Activated T-cell treated with anti-CD3 and anti-CD28 coated beads, Interleukin-2, amount 50 U/mL, for 1 hour (primary cell): ENCODE results near the gene AKAP13.
A peak's percentile ranks its signal among the peaks of the same experiment; 100 is the strongest.

Experiments used
- DNase-seq: peaks from one replicate; pipeline ENCODE4 v3.0.0-alpha.2; 2020

The AKAP13 gene

DNA sequence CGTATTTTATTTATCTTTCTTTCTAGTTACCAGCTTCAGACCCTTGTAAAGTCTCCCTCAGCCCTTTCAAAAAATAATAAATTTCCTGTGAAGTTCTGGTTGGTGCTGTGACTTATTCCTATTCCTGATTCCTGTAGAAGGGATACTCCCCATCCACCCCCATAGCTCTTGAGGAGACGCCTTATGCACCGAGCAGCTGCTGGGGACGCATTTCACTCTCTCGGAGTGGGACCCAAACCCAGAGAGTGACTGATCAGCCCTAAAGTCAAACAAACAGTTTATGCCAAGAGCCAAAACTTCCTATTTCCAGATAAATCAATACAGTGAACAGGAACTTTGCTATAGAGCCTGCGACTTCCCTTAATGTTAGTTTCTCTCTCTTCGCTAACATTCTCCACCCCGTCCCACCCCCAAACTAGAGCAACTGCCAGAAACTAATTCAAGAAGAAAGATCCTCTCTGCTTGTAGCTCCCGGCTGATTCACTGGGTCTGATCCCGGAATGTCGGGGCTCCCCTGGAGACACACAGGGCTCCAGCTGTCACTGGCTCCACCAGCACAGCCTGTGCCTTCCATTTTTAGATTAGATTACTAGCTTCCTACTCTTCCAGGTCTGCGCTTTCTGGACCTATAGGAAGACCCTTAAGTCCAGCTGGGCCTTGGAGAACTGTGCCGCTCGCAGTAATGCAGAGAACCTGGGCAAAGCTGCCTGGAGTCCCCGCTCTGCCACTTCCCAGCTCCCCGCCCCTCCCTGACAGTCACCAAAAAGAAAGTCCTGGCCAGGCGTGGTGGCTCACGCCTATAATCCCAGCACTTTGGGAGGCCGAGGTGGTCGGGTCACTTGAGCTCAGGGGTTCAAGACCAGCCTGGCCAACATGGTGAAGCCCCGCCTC is 369.1 kb downstream of the AKAP13 start:
- peak; percentile 20 for DNase-seq

DNA sequence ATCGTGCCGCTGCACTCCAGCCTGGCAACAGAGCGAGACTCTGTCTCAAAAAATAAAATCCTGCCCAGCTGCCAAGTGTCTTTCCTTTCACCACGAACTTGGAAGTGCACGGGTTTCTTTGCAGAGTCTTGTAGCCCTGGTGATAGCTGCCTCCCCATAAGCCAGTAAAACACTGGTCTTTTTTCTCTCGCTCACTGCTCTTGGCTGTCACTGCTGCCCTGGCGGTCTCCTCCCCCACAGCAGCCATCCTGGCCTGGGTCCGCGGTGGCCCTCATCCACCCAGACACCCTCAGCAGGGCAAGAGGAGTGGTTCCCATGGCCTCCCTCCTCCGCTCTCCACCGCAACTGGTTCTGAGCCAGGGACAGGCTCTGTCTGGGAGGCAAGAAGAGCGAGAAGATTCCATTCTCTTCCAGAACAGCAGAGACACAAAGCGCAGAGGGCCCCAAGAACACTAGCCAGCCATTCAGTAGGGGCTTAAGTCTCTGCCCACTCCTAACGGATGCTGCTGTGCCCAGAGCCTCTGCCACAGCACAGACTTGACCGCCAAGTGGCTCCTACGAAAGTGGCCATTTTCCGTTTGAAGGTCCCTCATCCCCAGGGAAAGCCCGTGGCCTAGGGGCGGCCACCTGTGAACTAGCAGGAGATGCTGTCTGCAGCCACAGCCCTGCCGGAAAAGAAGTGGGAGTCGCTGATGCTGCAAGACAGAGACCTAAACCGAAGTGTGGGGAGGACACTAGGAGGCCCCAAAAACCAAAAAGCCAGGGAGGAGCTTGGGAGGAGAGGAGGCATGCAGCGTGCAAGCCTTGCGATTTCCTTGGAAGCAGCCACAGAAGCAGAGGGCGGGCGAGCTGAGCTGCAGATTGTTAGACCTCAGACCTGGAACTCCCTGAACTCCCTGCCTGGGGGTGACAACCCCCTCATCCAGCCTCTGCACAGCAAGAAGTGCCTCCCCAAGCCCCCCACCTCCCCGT is 370.2 kb downstream of the AKAP13 start:
- DNase-seq = peak; percentile 24

DNA sequence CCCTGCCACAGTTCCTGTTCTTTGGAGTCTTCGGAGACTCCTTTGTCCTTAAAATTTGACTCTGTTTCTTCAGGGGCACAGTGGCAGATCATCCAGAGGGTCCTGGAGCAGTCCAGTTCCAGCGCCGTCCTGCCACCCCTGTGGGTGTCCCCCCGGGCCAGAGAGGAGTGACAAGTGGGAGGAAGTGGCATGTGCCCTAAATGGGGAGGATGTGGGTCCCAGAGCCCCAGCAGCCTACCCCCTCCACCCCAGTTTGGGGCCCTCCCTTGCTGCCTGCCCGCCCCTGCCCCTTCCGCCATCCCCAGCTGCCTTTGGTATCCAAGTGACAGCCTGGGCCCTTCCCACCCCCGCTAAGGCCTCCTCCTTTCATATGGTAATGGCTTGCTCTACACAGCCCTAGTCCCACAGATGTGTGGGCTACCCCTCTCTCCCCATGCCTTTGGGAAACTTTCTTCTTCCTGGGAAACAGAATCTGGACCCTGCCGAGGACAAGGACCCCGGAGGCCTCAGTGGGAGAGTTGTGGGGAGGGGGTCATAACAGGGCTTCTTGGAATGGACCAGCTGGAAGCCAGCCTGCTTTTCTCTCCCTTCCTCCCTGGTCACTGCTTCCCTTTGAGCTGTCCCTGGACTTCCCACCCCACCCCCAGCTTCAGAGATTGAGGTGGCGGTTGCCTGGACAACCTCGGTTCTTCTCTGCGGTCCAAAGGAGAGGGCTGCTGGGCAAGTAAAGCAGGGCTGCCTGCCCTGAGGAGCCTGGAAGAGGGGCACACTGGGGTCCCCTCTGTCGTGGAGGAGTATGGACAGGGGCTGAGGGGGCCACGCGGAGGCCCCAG is 371.1 kb downstream of the AKAP13 start:
- DNase-seq = peak; percentile 17

- DNase-seq = no peak
These were observed 371.7 kb downstream of the AKAP13 start for GRCh38 chr15:85752124-85752475.

GRCh38 chr15:85752491-85752961 is 372.1 kb downstream of the AKAP13 start:
- no peak for DNase-seq

DNA sequence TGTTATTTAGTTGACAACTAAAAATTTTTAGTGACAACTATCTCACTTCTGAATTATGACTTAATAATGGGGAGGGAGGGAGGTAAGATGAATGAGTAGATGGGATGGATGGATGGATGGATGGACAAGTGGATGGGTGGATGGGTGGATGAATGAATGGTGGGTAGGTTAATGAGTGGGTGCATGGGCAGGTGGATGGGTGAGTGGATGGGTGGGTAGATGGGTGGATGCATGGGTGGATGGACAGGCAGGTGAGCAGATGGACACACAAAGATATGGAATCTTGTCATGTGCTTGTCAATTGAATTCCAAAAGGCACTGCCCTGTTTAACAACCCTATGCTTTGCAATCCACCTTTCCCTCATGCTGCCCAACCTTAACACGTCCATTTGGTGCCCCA is 372.9 kb downstream of the AKAP13 start:
- DNase-seq = no peak

DNA sequence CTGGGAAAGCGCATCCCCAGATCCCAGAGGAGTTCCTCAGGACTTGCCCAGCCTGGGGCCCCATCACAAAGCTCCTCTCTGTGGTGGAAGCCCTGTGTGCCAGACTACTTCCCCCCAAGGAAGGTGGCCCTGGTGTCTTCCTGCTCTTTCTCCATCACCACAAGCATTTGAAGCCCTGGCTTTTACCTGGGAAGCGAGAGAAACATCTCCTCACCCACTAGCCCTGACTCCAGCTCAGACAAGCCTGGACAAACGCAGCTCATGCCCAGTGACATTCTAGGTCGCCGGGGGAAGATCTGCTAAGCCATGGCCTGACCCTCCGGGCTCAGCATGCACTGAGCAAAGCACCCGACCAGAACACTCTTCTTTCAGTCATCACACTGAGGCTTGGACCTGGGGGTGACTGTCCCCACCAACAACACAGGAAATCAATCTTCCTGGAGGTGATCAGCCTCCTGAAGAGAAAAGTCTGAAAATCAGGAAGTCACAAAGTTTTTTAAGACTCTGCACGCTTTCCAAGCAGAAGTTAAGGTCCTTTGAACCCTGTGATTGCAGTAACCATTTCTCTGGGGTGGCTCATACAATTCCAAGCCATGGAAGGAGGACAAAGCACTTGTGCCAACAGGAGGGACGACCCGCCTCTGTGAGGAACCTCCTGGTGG is 373.5 kb downstream of the AKAP13 start:
- no peak for DNase-seq

- no peak for DNase-seq
These were observed 374.6 kb downstream of the AKAP13 start for GRCh38 chr15:85754989-85755388.

- DNase-seq = no peak
These were observed 375.1 kb downstream of the AKAP13 start for GRCh38 chr15:85755471-85755870.

DNA sequence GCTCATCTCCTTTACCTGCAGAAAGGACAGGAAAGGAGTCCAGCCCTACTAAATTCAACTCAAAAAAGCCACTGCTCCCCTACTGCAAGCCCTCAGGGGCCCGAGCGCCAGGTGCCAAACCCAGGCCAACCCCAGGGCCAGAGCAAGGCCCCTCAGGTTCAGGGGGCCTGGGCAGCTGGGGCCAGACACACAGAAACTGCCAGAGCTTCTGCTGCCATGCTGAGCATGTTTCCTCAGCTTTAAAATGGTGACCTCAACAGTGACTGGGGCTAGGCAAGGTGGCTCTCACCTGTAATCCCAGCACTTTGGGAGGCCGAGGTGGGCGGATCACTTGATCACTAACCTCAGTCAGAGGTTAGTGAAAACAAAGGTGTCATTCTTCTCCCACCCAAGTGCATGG is 375.5 kb downstream of the AKAP13 start:
- no peak for DNase-seq

GRCh38 chr15:85756411-85757072 is 376.1 kb downstream of the AKAP13 start:
- no peak for DNase-seq

DNA sequence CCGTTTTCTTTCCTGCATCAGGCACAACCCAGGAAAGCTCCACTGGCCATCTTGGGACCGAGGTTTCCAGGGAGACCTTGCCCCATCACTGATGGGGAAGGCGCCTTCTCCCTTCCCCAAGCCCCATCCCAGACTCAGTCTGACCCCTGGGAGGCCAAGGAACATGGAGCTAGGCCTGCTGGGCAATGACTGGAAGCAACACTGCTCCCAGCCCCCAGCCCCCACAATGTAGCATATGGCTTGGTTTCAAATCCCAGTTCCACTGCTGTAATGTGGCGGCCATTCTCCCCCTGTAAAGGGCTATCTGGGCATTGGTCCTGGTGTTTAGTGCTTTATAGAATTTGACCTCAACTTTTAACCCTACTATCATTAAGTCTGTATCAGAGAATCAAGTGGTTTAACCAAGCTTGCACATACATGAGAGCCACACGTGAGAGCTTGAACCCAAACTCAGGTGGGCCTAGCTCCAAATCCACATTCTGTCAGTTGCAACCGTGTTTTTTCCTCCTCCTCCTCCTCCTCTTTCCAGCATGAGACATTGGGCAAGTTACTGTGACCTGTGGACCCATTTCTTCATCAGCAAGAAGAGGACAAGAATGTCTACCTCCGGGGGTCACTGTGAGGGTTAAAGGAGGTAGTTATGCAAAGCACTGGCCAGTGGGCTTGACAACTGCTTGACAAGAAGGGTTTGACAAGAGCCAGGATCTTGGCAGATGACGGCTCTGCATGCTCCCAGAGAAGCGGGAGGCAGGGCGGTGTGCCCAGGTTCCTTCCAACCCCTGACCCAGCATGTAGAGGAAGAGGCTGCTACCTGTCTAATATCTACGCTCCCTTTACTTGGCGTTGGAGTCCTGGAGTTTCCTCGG is 376.9 kb downstream of the AKAP13 start:
- no peak for DNase-seq

DNA sequence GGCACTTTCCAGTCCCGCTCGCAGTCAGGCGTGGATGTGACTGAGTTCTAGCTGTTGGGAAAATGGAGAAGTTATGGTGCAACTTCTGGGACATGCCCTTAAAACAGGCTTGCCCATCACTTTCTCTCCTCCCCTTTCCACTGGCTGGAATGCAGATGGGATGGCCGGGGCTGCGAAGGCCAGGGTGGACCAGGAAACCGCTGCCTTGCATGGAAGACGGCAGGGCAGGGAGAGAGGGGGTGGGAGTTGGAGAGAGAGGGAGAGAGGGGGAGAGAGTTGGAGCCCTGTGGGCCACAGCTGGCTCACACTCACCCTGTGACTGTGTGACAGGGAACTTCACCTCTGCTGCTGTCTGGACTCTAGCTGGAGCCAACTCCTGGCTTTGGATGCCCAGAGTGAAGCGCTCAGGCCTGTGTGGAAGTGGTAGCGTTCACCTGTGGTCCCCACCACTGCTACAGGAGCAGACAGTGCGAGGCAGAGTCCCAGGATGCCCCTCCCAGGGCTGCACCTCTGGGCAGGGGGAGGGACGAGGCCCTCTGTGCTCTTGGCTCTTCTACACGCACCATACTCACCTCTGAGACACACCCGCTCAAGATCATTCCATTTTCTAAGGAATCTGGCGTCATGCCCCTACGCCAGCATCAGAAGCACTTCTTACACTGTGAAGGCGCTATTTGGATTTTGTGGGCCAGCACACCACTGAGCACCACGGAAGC is 377.7 kb downstream of the AKAP13 start:
- no peak for DNase-seq

GRCh38 chr15:85758655-85758978 is 378.2 kb downstream of the AKAP13 start:
- no peak for DNase-seq

- no peak for DNase-seq
These were observed 379.0 kb downstream of the AKAP13 start for GRCh38 chr15:85759376-85759775.

- DNase-seq = no peak
These were observed 379.6 kb downstream of the AKAP13 start for GRCh38 chr15:85760049-85760448.

DNA sequence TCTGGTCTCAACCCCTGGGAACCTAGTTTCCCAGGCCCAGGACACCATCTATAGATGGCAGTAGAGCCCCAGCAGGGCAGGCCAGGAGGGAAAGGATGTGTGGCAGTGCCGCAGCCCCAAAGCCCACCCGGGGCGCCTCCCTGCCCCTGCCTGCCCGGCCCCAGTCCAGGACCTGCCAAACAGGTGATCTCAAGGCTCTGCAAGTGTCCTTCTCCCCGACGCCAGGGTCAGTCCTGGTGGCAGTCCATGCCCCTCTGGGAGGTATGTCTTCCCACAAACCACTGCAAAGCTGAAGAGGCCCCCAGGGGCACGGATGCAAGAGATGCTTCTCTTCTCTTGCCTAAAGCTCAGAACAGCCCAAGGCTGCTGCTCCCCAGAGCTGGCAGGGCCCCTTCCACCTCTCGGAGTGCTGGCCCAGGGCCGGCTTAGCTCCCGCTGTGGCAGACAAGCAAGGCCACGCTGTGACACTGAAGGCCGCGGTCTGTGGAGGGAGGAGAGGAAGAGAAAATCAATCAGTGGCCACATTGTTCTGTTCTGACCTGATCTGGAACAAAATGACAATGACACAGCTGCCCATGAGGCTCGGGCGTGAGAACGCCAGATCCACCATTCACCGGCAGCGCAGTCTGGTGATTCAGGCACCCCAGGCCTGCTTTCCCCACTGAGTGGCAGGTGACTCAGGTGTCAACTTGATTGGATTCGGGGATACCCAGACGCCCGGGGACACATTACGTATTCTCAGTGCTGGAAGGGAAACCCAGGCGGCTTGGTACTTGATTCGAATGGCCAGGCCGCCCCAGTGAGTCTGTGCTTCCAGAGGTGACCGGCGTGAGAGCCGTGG is 380.3 kb downstream of the AKAP13 start:
- DNase-seq = no peak

DNA sequence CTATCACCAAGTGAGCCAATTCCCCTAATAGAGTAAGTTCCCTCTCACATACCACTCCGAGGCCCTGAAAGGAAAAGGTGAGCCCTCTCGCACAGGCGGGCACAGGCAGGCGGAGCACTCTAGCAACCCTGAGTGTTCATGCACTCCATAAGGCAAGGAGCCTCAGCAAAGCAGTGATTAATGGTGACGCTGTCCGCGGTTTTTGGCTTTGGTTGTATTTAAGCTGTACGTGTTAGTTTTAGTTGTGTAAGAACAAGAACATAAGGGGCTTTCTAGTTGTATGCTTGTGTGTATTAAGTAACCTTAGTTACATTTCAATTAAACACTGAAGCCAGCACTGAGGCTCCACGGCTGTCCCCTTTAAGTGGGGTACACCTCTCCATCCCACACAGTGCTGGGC is 381.2 kb downstream of the AKAP13 start:
- no peak for DNase-seq
